ENCODE results near the gene DOCK1.

GRCh38 chr10:127310923-127311322 is 405.7 kb downstream of the DOCK1 start:
- TF ChIP-seq CTCF (conservative IDR thresholded peaks at IDR 0.05 in 1 of 2, IDR thresholded peaks at IDR 0.05 in 1 of 2; ENCODE audit: low read depth in 1 of 2, low read length in 2 of 2) (no peak), EZH2 (IDR thresholded peaks at IDR 0.05; ENCODE audit: low read length, missing control alignments) (no peak)

All from fibroblast of lung (primary cell).